BE2C (cell line): Measurements from ENCODE around the gene FBN1.

Source experiments
- DNase-seq: peaks from one replicate; pipeline ENCODE4 v3.0.0-alpha.2; 2020
- H3K27me3 ChIP-seq: fragments of 250-450 bp; sonication (Bioruptor Pico); 2 replicates; pipeline ENCODE4 v1.5.1; 2020; ENCODE audit warnings: mild to moderate bottlenecking
- H3K36me3 ChIP-seq: fragments of 250-450 bp; sonication (Bioruptor Pico); 2 replicates; pipeline ENCODE4 v1.5.1; 2020; ENCODE audit warnings: mild to moderate bottlenecking
- H3K4me1 ChIP-seq: fragments of 250-450 bp; sonication (Bioruptor Pico); 2 replicates; pipeline ENCODE4 v1.5.1; 2020
- H3K4me3 ChIP-seq: 2 replicates; pipeline ENCODE4 v1.5.1; 2011; ENCODE audit warnings: low read depth, low read length
- H3K9me3 ChIP-seq: fragments of 250-450 bp; sonication (Bioruptor Pico); 2 replicates; pipeline ENCODE4 v1.5.1; 2020
- TF ChIP-seq, protein P1 (sequence below): IDR thresholded peaks from 2 replicates; pipeline ENCODE4 v1.5.1; 2012; ENCODE audit warnings: mild to moderate bottlenecking, low read depth, low read length

Gene FBN1

DNA sequence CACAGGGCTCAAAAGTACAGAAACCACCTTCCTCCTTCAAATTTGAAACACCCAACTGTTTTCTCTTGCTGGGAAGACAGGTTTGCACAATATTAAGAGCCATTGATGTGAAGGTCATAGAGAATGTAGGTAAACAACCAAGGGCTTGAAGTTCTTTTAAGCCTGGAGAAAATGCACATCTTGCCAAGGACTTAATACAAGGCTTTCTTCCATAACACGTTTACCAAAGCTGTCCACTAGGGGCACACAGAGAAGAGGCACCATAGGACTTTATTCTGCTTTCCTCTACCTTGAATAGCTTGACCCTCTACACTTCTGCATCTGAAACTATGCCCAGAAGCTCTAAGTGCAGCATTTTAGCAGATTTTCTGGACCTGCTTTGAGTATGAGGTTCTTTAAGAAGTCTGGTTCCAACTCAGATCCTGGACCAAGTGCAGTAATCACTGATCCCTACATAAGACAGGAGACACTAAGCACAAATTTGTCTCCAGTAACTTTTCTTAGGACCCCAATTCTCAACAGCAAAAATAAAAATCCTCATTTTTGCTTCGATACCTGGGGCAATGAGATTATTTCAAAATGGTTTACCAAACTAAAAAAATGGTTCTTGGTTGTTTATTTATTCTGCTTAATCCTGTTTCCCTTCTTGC is 138.0 kb downstream of the FBN1 start:
- no peaks in the 10 kb centered on the region for H3K27me3 ChIP-seq
- no peaks in the 10 kb centered on the region for H3K4me1 ChIP-seq
- peak; percentile 52 for DNase-seq
- H3K36me3 ChIP-seq: no peaks in the 10 kb centered on the region
- TF ChIP-seq, protein P1, sequence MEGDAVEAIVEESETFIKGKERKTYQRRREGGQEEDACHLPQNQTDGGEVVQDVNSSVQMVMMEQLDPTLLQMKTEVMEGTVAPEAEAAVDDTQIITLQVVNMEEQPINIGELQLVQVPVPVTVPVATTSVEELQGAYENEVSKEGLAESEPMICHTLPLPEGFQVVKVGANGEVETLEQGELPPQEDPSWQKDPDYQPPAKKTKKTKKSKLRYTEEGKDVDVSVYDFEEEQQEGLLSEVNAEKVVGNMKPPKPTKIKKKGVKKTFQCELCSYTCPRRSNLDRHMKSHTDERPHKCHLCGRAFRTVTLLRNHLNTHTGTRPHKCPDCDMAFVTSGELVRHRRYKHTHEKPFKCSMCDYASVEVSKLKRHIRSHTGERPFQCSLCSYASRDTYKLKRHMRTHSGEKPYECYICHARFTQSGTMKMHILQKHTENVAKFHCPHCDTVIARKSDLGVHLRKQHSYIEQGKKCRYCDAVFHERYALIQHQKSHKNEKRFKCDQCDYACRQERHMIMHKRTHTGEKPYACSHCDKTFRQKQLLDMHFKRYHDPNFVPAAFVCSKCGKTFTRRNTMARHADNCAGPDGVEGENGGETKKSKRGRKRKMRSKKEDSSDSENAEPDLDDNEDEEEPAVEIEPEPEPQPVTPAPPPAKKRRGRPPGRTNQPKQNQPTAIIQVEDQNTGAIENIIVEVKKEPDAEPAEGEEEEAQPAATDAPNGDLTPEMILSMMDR: peak; percentile 91
- no peak overlapping the region for H3K4me3 ChIP-seq
- H3K9me3 ChIP-seq: no peaks in the 10 kb centered on the region

DNA sequence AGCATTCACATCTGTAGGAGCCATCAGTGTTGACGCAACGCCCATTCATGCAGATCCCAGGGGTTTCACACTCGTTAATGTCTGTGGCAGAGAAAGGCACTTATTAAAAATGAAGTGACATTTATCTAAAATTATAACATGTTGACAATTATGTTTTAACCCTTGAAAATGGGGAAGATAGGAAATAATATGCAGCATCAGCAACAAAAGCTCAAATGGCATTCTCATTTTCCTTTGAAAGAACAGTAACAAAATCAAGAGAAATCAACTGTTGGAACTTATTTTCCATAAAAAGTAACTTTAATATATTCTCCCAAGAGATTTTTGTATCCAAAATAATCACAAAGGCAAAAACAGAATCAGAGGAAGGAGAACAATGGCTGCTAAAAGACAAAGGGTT is 140.4 kb downstream of the FBN1 start:
- no peaks in the 10 kb centered on the region for H3K27me3 ChIP-seq
- no peaks in the 10 kb centered on the region for H3K4me1 ChIP-seq
- H3K36me3 ChIP-seq: no peaks in the 10 kb centered on the region
- H3K4me3 ChIP-seq: no peak overlapping the region
- no peak for DNase-seq
- H3K9me3 ChIP-seq: no peaks in the 10 kb centered on the region
- TF ChIP-seq, protein P1: no peak

DNA sequence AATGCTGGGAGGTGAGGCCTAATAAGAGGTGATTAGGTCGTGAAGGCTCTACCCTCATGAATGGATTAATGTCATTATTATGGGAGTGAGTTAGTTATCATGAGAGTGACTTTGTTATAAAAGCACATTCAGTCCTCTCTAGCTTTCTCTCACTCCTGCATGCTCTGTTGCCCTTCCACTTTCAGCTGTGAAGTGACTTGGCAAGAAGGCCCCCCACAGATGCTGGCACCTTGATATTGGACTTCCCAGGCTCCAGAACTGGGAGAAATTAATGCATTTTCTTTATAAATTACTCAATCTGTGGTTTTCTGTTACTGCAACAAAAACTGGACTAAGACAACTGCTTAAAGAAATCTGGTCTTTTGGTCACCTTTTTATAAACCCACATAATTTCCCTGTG is 144.3 kb downstream of the FBN1 start:
- no peaks in the 10 kb centered on the region for H3K9me3 ChIP-seq
- TF ChIP-seq, protein P1: no peak
- peaks cover under 1% of the 10 kb centered on the region for H3K4me1 ChIP-seq
- H3K27me3 ChIP-seq: no peaks in the 10 kb centered on the region; the same call in 1 of the 2 replicates
- H3K4me3 ChIP-seq: no peak overlapping the region
- no peaks in the 10 kb centered on the region for H3K36me3 ChIP-seq
- no peak for DNase-seq

DNA sequence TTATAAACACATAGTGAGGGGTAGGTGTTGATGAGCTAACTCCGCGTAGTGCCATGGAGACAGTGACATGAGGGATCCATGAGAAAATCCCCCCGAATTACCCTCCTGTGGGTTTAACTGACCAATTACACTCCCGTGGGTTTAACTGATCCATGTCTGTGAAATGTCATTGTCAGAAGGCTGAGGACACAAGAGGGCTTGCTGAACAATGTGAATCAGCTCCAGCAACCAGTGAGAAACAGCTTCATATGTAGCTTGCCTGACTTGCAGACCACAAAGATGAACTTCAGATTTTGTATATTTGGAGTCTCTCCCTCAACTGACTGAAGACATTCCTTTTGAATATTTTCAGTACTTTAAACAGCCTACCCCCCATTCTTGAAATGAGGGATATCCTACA is 144.9 kb downstream of the FBN1 start:
- Histone ChIP-seq H3K9me3 (no peaks in the 10 kb centered on the region), H3K4me3 (no peak overlapping the region), H3K27me3 (no peaks in the 10 kb centered on the region; the same call in 1 of the 2 replicates), H3K36me3 (no peaks in the 10 kb centered on the region), H3K4me1 (peaks cover 5% of the 10 kb centered on the region)
- no peak for DNase-seq
- TF ChIP-seq, protein P1: no peak

DNA sequence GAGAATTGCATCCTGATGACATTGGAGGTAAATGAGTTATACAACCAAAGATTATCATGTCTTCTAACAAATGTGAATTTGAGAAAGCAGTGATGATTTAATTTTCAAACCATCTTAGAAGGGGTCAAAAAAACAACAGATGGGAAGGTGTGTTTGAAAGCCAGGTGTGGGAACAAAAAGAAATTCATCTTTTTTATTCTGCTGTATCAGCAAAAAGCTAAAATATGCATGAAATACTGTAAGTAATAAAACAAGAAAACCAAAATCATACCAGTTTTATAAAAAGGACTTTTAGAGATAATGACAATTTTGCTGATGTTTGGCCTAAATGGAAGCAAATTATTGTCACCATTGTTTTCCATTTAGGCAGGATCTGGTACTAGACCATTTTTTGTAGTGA is 145.5 kb downstream of the FBN1 start:
- Histone ChIP-seq H3K4me3 (no peak overlapping the region), H3K9me3 (no peaks in the 10 kb centered on the region), H3K4me1 (peaks cover 5% of the 10 kb centered on the region), H3K36me3 (no peaks in the 10 kb centered on the region), H3K27me3 (no peaks in the 10 kb centered on the region; the same call in 1 of the 2 replicates)
- TF ChIP-seq, protein P1: no peak
- no peak for DNase-seq

DNA sequence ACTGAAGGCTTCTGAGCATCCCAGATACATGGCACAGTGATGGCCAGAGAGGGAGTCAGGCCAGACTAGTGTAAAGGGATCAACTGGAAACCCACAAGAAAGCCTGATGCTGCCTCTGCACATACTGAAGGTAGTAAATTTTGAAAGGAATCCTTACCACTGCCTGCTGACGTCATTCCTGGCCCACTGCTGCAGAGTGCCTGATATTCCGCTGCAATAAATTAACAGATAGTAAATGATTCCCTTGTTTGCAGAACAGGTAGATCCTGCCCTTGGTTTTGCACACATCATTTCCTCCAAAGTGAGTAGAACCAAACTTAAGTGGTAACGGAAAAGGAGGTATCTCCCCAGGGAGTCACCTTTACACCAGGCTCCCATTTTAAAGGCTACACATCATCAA is 146.7 kb downstream of the FBN1 start:
- TF ChIP-seq, protein P1: no peak
- Histone ChIP-seq H3K36me3 (no peaks in the 10 kb centered on the region), H3K4me1 (peaks cover 5% of the 10 kb centered on the region), H3K27me3 (no peaks in the 10 kb centered on the region; the same call in 1 of the 2 replicates), H3K9me3 (no peaks in the 10 kb centered on the region), H3K4me3 (no peak overlapping the region)
- DNase-seq: no peak
